ENCODE measurements around the gene SLC47A2.

GRCh38 chr17:19744922-19745757 lies 28.8 kb upstream of the SLC47A2 start:
- TF ChIP-seq THRA (CRISPR knock-in tag; IDR thresholded peaks at IDR 0.05; ENCODE audit: borderline replicate concordance) (no peak), RNF2 (conservative IDR thresholded peaks at IDR 0.05; ENCODE audit: low read depth) (no peak), ZZZ3 (CRISPR knock-in tag; IDR thresholded peaks at IDR 0.05; ENCODE audit: borderline replicate concordance) (no peak), TFE3 (CRISPR knock-in tag; IDR thresholded peaks at IDR 0.05) (no peak), CTCF (CRISPR knock-in tag; IDR thresholded peaks at IDR 0.05) (peak; percentile 46), TBX2 (CRISPR knock-in tag; IDR thresholded peaks at IDR 0.05; ENCODE audit: borderline replicate concordance) (no peak), TAF15 (IDR thresholded peaks at IDR 0.05; ENCODE audit: low read depth, low read length, poor library complexity, severe bottlenecking) (no peak), ZNF10 (CRISPR knock-in tag; IDR thresholded peaks at IDR 0.05; ENCODE audit: borderline replicate concordance, low read depth) (no peak), ZNF274 (CRISPR knock-in tag; IDR thresholded peaks at IDR 0.05) (no peak), SMARCE1 (IDR thresholded peaks at IDR 0.05; ENCODE audit: borderline replicate concordance) (no peak), EP300 (IDR thresholded peaks at IDR 0.05; ENCODE audit: low read depth in 2 of 2, low read length in 2 of 2) (no peak), EP300 (CRISPR knock-in tag; IDR thresholded peaks at IDR 0.05; ENCODE audit: borderline replicate concordance) (no peak)
